ENCODE measurements around the gene APOL1.
"Not testable (repeated sequence)": the region's sequence is repeated elsewhere in the genome, so short reads cannot be mapped to it uniquely, and the experiment has no call there.

- TF ChIP-seq CTCF (IDR thresholded peaks at IDR 0.05 in 2 of 3, conservative IDR thresholded peaks at IDR 0.05 in 1 of 3; ENCODE audit: borderline replicate concordance in 1 of 3, insufficient read depth in 1 of 3, low read depth in 2 of 3, low read length in 2 of 3); POLR2A (IDR thresholded peaks at IDR 0.05; ENCODE audit: borderline replicate concordance, extremely low read depth, insufficient read depth, insufficient read length): not testable (repeated sequence)
These were observed 18.3 kb downstream of the APOL1 start for GRCh38 chr22:36271231-36271630.

Measured in HCT116 (cell line).